Vagina (tissue), 2 donors: ENCODE data around the gene STIL.

Source experiments
- CTCF ChIP-seq, 3 experiments: fragments of 450-650 bp in 2 of 3; fragments of 200-600 bp in 1 of 3; sonication (generic) in 1 of 3; IDR thresholded peaks; one replicate each; pipeline ENCODE4 v1.5.1; 2017 to 2019; ENCODE audit warnings: antibody characterized with exemption in 3 of 3, mild to moderate bottlenecking in 2 of 3, moderate library complexity in 2 of 3
- POLR2A ChIP-seq, 2 donors: fragments of 450-650 bp; IDR thresholded peaks; one replicate each; pipeline ENCODE4 v1.6.1; 2017; ENCODE audit warnings: antibody characterized with exemption in 2 of 2, mild to moderate bottlenecking in 2 of 2, moderate library complexity in 2 of 2
- POLR2AphosphoS5 ChIP-seq, 2 donors: sonication (generic); formaldehyde crosslinking; IDR thresholded peaks; one replicate each; pipeline ENCODE4 v1.9.0; 2017; ENCODE audit warnings: antibody characterized with exemption in 2 of 2, mild to moderate bottlenecking in 2 of 2, low read depth in 1 of 2; ENCODE audit not compliant: insufficient read depth in 1 of 2

GRCh38 chr1:47337350-47337749, 23.4 kb upstream of the STIL start:
- TF ChIP-seq CTCF (IDR thresholded peaks at IDR 0.05): no peak
- no peak for TF ChIP-seq POLR2A (IDR thresholded peaks at IDR 0.05)
- TF ChIP-seq POLR2AphosphoS5 (IDR thresholded peaks at IDR 0.05; ENCODE audit: insufficient read depth in 1 of 2, low read depth in 1 of 2): no peak
